Fibroblast of villous mesenchyme (primary cell): ENCODE measurements around the gene PPP4R3B. TPM values are rescaled to one million over a fixed set of nuclear protein-coding genes. Genes with fewer than 3 reads are reported as not detected.
"Not testable (repeated sequence)": the region's sequence is repeated elsewhere in the genome, so short reads cannot be mapped to it uniquely, and the experiment has no call there.

ENCODE experiments used
- DNase-seq: peaks from one replicate; pipeline ENCODE4 v3.0.0-alpha.2; 2010; ENCODE audit warnings: low read depth
- H3K4me3 ChIP-seq: 2 replicates; pipeline ENCODE4 v1.5.1; 2011; ENCODE audit warnings: low read depth, mild to moderate bottlenecking, low read length
- total RNA-seq: library from RNA; depleted of rRNA; stranded (reverse); fragments of >200 nt; gene quantifications from 2 replicates; pipeline ENCODE4 v1.2.3, GENCODE V29; 2012
- TF ChIP-seq, protein P1 (sequence below): IDR thresholded peaks from 2 replicates; pipeline ENCODE4 v1.5.1; 2012; ENCODE audit warnings: low read depth, mild to moderate bottlenecking, low read length; ENCODE audit not compliant: insufficient read depth

The PPP4R3B gene
- total RNA-seq, 1 donor: 47.5 TPM

DNA sequence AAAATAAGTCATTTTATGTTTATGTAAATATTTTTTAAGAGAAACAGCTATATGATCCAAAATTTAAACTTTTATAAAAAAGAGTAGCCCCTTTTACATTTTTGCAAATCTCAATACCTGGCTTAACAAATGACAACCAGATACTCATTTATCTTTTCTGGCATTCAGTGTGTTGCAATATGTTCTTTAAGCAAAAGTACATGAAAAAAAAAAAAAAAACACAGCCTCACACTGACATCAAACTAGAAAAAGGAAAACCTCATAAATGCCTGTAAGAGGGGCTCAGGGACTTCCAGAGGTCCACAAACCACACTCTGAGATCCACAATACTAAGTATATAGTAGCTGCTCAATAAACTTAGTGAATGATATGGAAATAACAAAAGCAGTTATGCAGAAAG lies 21.9 kb downstream of the PPP4R3B start:
- DNase-seq: peak; percentile 78
- TF ChIP-seq, protein P1, sequence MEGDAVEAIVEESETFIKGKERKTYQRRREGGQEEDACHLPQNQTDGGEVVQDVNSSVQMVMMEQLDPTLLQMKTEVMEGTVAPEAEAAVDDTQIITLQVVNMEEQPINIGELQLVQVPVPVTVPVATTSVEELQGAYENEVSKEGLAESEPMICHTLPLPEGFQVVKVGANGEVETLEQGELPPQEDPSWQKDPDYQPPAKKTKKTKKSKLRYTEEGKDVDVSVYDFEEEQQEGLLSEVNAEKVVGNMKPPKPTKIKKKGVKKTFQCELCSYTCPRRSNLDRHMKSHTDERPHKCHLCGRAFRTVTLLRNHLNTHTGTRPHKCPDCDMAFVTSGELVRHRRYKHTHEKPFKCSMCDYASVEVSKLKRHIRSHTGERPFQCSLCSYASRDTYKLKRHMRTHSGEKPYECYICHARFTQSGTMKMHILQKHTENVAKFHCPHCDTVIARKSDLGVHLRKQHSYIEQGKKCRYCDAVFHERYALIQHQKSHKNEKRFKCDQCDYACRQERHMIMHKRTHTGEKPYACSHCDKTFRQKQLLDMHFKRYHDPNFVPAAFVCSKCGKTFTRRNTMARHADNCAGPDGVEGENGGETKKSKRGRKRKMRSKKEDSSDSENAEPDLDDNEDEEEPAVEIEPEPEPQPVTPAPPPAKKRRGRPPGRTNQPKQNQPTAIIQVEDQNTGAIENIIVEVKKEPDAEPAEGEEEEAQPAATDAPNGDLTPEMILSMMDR: no peak
- no peak overlapping the region for H3K4me3 ChIP-seq

GRCh38 chr2:55592130-55592529 lies 25.3 kb downstream of the PPP4R3B start:
- DNase-seq: no peak
- TF ChIP-seq, protein P1: no peak
- no peak overlapping the region for H3K4me3 ChIP-seq

DNA sequence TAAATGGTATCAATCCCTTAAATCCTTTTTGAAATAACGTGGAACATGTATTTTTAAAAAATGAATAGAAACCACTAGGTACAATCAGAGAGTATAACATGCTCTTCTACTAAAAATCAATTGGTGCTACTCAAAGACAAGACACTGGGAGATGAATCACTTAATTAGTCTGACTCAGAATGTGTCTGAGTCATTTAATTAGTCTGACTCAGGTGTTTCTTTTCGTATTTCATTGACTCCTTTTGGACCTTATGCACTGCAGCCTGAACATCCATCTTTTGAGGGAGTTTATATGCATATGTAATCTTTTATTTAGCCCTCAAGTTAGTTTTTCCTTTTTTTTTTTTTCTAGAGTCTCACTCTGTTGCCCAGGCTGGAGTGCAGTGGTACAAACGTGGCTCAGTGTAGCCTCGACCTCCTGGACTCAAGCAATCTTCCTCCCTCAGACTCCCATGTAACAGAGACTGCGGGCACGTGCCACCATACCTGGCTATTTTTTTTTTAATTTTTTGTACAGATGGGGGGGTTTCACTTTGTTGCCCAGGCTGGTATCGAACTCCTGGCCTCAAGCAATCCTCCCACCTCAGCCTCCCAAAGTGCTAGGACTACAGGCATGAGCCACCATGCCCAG lies 26.5 kb downstream of the PPP4R3B start:
- peak; percentile 56 for DNase-seq
- no peak overlapping the region for H3K4me3 ChIP-seq
- TF ChIP-seq, protein P1: no peak

DNA sequence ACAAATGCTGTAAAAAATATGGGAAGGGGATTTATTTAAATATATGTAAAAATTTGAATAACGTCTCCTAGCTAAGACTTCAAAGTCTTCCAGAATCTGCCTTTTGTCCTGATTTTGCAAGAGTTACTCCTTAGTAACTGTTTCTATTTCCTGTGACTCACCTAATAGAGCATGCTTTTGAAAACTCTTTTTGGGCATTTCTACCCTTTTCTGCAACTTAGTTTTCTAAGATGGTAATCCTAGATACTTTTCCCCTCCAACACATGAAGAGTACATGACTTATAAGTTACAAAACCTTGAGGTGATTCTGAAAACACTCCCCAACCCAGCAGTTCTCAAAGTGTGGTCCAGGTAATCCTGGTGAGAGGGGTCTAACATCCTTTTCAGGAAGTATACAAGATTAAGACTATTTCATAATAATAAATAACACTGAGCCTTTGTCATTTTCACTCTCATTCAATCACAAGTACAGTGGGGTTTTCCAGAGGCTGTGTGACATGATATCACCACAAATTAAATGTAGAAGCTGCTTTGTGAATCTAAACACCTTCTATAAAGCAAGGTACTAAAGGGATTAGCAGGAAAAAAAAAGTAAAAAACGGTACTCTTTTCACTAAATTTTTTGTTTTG lies 31.9 kb downstream of the PPP4R3B start:
- no peak overlapping the region for H3K4me3 ChIP-seq
- peak; percentile 65 for DNase-seq
- TF ChIP-seq, protein P1: no peak

GRCh38 chr2:55581874-55582547 lies 35.4 kb downstream of the PPP4R3B start:
- TF ChIP-seq, protein P1: no peak
- H3K4me3 ChIP-seq: no peak overlapping the region
- DNase-seq: peak; percentile 20

GRCh38 chr2:55581435-55581834 lies 36.0 kb downstream of the PPP4R3B start:
- DNase-seq: no peak
- no peak overlapping the region for H3K4me3 ChIP-seq
- TF ChIP-seq, protein P1: peak; percentile 30

DNA sequence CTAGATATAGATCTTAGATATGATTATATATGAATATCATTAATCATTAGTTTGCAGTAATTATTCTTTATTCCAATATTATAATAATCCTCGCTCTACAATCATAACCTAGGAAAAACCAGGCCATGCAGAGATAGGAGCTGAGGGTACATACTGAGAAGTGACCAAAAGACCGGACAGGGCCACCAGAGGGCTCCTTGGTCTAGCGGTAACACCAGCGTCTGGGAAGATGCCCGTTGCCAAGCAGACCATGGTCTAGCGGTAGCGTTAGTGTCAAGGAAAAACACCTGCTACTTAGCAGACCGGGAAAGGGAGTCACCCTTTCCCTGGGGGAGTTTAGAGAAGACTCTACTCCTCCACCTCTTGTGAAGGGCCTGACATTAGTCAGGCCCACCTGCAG lies 48.4 kb downstream of the PPP4R3B start:
- not testable (repeated sequence) for H3K4me3 ChIP-seq, DNase-seq
